GM19463 (cell line): ENCODE results near the gene MTHFR.

ENCODE experiments used
- ATAC-seq: cut with Tn5 transposase; IDR thresholded peaks from one replicate; pipeline ENCODE4 v1.9.1; 2021; ENCODE audit warnings: mild to moderate bottlenecking, moderate library complexity; ENCODE audit not compliant: unreplicated experiment

MTHFR gene

GRCh38 chr1:11783556-11783955 is 22.2 kb downstream of the MTHFR start:
- ATAC-seq, result no peak

DNA sequence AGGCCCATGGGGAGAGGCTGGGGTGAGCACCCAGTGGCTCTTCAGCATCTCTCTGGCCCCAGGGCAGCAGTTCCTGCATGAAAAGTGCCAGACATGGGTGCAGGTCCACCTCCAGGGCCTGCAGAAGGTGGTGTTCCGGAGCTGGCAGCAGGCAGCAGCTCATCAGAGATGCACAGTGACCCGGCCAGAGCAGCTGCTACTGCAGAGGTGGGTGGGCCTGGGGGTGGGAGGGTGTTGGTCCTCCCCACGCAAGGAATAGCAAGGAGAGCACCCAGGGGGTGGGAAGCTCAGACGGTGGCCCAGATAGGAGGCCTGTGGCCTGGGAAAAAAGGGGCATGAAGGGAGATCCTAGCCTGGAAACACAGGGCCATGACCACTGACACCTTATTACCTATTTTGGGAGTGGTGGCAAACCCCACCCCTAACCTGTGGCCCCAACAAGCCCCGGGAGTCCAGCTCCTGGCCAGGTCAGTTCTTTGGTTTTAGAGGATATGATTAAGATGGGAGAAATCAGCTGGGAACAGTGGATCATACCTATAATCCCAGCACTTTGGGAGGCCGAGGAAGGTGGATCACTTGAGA is 23.5 kb downstream of the MTHFR start:
- ATAC-seq, result no peak

GRCh38 chr1:11781297-11781696 is 24.5 kb downstream of the MTHFR start:
- ATAC-seq, result no peak

DNA sequence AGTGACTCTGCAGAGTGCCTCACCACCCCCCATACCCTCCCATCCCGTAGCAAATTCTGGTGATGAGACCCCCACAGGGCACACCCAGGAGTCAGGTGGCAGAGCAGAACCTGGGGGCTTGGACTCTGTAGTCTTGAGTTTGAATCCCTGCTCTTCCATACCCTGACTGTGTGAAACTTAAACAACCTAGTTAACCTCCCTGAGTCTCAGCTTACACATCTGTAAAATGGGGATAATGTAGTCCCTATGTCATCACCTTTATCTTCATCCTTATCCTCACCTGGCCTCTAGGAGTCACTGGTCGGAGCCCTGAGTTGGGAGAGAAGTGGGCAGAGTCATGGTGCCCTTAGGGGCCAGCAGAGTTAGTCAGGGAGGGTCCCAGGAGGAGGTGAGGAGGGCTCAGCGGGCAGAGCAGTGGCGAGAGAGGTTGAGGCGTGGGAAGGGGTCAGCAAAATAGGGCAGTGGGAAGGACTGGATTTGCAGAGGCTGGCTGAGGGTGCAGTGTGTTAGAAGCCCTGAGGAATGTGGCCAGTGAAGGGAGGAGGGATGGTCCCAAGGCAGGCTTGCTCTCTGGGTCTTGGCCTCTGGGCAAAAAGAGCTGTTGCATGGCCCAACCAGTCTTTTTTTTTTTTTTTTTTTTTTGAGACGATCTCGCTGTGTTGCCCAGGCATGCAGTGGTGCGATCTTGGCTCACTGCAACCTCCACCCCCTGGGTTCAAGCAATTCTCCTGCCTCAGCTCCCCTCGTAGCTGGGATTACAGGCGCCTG is 25.2 kb downstream of the MTHFR start:
- no peak for ATAC-seq

GRCh38 chr1:11779715-11780379 is 25.9 kb downstream of the MTHFR start:
- no peak for ATAC-seq

GRCh38 chr1:11778844-11779623 is 26.7 kb downstream of the MTHFR start:
- ATAC-seq, result no peak

- no peak for ATAC-seq
These were observed 27.4 kb downstream of the MTHFR start for GRCh38 chr1:11778336-11778735.

DNA sequence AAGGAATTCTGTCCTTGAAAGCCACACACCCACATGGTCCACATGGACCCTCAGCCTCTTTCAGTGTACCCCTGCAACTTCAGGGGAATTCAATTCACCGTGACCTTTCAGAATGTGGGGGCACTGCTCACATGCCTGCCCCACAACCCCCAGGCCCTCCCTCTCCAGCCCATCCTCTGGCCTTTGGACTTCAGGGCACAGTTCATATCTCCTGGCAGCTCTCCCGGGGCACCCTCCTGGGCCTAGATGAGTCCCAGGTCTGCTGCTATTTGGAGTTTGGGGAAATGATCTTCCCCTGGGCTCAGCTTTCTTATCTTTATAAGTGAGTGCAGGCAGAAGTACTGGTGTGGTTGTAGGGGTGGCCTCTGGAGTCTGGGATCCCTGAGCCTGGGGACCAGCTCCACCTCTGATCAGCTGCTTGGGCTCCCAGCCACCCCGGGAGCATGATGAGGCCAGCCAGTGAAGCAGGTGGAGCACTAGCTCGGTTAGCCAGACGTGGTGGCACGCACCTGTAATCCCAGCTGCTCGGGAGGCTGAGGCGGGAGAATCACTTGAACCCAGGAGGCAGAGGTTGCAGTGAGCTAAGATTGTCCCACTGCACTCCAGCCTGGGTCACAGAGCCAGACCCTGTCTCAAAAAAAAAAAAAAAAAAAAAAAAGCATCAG is 28.0 kb downstream of the MTHFR start:
- no peak for ATAC-seq

GRCh38 chr1:11774753-11775152 is 31.0 kb downstream of the MTHFR start:
- ATAC-seq, result no peak

GRCh38 chr1:11772458-11772857 is 33.3 kb downstream of the MTHFR start:
- ATAC-seq, result no peak

DNA sequence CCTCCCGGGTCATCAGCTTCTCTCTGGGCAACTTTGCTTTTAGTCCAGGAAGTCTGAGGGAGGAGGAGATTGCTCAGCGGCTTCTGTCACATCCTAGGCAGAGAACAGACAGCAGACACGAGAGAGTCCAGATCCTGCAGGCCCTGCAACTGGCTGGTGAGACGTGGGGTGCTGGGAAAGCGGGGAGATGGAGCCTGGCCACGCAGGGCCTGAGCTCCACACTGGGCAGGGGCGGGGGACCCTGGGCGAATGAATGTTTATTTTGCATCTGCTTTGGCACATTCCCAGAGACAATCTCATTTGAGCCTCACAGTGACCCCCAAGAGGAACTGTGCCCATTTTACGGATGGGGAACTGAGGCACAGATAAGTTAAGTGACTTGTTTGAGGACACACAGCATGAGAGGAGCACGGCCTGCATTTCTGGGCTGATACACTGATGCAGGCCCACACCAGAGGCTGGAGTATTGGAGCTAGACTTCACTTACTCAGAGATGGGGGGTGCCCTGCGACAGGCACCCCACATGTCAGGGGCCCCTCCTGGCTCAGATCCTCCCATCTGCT is 34.2 kb downstream of the MTHFR start:
- ATAC-seq, result no peak

- no peak for ATAC-seq
These were observed 35.8 kb downstream of the MTHFR start for GRCh38 chr1:11770011-11770410.

DNA sequence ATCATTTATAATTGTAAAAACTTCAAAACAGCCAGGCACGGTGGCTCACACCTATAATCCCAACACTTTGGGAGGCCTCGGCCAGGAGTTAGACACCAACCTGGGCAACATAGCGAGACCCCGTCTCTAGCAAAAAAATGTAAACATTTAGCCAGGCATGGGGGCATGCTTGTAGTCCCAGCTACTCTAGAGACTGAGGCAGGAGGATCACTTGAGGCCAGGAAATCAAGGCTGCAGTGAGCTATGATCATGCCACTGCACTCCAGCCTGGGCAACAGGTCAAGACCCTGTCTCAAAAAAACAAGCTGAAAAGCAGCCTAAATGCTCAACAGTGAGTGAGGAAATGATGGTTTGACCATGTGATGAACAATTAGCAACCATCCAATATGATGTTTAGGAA is 36.5 kb downstream of the MTHFR start:
- no peak for ATAC-seq

DNA sequence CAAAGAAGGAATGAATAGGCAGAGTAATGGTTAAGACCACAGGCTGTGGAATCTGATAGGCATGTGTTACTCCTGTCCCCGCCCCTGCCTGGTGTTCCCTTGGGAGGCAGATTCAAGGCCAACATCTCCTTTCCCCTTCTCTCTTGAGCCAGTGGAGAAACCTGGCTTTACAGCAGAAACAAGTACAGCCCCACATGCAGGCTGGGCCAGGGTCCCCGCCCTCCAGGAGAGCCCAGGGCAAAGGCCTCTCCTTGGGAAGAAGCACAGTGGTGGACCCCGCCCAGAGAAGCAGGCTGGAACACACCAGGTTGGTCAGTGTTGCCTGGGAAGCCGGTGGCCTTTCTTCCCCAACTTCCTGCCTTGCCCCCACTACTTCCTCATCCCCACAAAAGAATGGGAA is 36.9 kb downstream of the MTHFR start:
- ATAC-seq, result no peak

DNA sequence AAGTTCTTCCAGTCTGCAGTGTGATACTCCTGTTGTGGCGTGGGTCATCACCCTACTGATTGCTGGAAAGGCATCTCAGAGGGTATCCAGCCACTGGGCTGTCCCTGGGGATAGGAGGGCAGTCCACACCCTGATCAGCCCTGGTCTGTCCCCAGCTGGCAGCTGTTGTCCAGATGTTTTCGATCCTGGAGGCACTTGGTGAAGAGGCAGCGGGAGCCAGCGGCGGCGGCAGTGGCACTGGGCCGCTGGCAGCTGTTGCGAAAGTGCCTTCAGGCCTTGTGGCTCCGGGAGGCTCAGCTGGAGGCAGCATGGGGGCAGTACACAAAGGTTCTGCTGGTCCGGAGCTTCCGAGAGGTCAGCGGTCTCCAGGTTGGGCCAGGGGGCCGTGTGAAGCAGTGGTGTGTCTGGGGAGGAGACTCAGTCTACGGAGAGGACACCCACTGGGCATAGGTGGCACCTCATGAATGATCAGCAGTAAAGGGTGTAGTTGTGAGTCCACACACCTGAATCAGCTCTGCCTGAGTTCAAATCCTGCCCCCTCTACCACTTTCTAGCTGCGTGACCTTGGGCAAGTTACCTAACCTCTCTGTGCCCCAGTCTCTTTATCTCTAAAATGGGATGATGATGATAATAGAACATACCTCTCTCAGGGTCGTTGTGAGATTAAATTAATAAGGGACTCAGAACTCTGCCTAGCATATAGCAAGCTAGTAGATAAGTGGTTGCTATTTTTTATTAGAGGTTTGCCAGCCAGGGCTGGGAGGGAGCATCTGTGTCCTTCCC is 37.7 kb downstream of the MTHFR start:
- no peak for ATAC-seq

DNA sequence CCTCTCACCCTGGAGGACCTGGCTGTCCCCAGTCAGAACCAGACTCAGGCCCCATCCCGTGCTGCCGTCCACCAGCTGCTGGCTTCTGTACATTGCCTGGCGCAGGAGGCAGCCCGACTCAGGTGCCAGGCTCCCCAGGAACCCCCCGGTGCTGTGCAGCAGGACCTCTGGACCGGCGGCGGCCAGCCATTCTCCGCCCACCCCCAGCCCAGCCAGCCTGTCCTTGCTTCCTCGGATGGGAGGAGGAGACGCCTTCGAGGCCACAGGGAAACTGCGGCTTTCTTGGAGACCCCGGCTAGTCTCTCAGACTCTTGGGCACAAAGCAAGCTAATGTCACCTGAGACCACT is 39.4 kb downstream of the MTHFR start:
- ATAC-seq, result no peak

- ATAC-seq, result no peak
These were observed 39.9 kb downstream of the MTHFR start for GRCh38 chr1:11765661-11766428.

DNA sequence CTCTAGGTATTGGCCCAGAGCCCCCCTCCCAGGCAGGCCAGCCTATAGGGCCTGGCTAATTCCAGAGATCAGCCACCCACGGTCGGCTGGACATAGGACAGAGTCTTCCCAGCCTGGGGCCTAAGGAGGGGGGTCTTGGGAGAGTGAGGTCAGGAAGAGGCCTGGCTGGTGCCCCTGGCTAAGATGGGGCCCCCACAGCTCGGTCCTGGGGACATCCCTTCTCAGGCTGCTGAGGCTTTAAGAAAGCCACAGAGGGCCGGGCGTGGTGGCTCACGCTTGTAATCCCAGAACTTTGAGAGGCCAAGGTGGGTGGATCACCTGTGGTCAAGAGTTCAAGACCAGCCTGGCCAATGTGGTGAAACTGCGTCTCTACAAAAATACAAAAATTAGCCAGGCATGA is 41.2 kb downstream of the MTHFR start:
- no peak for ATAC-seq

DNA sequence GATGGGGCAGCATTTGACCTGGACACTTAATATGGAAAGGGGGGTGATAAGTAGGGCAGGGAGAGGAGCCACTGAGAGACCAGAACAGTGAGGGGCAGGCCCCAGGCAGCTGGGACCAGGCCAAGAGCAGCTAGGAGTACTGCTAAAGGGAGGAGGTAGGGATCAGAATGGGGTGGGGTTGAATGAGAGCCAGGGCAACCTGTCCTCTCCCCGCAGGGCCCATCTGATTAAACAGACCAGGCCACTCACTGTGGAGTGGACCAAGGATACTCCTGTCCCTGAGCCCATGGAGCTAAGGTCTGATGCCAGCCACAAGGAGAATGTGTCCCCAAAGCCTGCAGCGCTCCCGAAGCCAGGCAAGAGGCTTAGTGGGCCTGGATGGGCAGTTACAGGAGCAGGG is 41.6 kb downstream of the MTHFR start:
- no peak for ATAC-seq
